Prostate gland (tissue), 2 donors: Measurements from ENCODE around the gene LURAP1L.

ENCODE experiments used
- POLR2A ChIP-seq: fragments of 450-650 bp; IDR thresholded peaks from one replicate; pipeline ENCODE4 v1.6.1; 2016; ENCODE audit warnings: antibody characterized with exemption, mild to moderate bottlenecking
- POLR2AphosphoS5 ChIP-seq: sonication (generic); formaldehyde crosslinking; IDR thresholded peaks from one replicate; pipeline ENCODE4 v1.6.1; 2017; ENCODE audit warnings: antibody characterized with exemption
- TF ChIP-seq, protein P1 (sequence below), 4 experiments: fragments of 200-600 bp in 2 of 4; fragments of 450-650 bp in 2 of 4; sonication (generic) in 2 of 4; IDR thresholded peaks; 1 replicate in 3 of 4; 2 replicates in 1 of 4; pipeline ENCODE4 v1.5.1; 2016 to 2019; ENCODE audit warnings: antibody characterized with exemption in 4 of 4, mild to moderate bottlenecking in 2 of 4, moderate library complexity in 2 of 4

DNA sequence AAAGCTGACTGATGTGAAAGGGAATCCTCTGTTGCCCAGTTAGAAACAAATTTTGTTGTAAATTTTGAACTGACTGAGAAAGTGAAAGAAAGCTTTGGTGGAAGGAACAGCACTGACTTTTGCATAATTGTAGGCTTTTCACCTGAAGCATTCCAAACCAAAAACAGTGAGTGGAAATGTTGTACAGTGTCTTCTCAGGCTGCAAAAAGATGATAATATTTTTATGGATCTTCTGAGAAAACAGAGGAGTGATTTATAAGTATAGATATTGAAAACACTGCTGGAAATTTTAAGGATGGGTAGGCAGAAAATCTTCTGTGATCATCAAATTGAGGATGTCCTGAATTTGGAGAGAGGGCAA is 40.0 kb downstream of the LURAP1L start:
- TF ChIP-seq POLR2AphosphoS5 (no peak), POLR2A (no peak)
- TF ChIP-seq, protein P1, sequence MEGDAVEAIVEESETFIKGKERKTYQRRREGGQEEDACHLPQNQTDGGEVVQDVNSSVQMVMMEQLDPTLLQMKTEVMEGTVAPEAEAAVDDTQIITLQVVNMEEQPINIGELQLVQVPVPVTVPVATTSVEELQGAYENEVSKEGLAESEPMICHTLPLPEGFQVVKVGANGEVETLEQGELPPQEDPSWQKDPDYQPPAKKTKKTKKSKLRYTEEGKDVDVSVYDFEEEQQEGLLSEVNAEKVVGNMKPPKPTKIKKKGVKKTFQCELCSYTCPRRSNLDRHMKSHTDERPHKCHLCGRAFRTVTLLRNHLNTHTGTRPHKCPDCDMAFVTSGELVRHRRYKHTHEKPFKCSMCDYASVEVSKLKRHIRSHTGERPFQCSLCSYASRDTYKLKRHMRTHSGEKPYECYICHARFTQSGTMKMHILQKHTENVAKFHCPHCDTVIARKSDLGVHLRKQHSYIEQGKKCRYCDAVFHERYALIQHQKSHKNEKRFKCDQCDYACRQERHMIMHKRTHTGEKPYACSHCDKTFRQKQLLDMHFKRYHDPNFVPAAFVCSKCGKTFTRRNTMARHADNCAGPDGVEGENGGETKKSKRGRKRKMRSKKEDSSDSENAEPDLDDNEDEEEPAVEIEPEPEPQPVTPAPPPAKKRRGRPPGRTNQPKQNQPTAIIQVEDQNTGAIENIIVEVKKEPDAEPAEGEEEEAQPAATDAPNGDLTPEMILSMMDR (IDR thresholded peaks at IDR 0.05): no peak
